GM12872 (cell line): ENCODE results near the gene RRM1.

Experiments
- TF ChIP-seq, protein P1 (sequence below): IDR thresholded peaks from 3 replicates; pipeline ENCODE4 v1.5.1; 2011; ENCODE audit warnings: low read depth, mild to moderate bottlenecking, low read length, moderate library complexity; ENCODE audit not compliant: insufficient read depth

Gene RRM1

DNA sequence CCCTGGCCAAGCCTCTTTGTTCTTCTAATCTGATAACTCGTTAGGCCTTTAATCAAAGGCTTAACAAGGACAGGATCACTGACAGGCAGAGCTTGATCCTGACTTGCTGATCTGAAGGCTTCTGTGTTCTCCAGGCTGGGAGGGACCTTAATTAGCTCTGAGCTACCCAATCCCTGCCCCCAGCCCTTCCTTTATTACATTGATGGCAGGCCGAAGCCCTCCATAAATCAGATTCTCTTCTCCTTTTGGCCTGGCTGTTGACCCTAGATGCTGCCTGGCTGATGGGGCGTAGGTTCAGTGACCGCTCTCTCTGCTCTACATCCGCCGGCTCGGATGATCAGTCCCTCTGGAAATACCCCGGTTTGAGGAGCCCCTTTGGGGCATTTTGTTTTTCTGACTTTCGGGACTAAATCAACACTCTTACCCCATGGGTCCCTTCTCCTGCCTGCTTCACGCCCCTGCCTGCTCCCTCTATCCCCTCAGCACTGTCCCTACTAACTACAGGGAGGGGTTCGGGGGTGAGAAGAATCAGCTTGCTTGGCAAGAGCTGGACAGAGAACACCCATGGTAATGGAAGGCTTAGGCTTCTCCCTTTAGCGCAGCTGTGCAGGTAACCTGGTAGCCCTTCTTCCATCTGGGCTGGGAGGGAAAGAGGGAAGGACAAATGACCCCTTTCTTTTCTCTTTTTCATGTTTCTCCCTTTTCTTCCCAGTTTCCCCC, 10.0 kb upstream of the RRM1 start:
- TF ChIP-seq, protein P1, sequence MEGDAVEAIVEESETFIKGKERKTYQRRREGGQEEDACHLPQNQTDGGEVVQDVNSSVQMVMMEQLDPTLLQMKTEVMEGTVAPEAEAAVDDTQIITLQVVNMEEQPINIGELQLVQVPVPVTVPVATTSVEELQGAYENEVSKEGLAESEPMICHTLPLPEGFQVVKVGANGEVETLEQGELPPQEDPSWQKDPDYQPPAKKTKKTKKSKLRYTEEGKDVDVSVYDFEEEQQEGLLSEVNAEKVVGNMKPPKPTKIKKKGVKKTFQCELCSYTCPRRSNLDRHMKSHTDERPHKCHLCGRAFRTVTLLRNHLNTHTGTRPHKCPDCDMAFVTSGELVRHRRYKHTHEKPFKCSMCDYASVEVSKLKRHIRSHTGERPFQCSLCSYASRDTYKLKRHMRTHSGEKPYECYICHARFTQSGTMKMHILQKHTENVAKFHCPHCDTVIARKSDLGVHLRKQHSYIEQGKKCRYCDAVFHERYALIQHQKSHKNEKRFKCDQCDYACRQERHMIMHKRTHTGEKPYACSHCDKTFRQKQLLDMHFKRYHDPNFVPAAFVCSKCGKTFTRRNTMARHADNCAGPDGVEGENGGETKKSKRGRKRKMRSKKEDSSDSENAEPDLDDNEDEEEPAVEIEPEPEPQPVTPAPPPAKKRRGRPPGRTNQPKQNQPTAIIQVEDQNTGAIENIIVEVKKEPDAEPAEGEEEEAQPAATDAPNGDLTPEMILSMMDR = no peak

DNA sequence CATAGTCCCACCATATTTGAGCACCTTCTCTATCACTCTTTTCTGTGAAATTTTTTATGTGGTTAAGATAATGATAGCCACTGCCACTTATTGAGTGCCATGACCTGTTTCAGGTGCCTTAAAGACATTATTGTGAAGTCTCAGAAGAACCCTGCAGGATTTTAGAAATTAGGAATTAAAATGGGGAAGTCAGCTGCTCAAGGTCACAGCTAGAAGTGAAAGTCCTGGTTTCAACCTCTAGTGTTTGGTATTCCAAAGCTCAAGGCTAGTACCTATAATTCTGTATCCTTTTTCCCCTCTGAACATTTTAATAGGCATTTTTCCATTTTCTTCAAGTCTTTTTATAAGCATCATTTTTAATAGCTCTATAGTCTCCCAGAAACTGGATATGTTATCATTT, 9.0 kb upstream of the RRM1 start:
- TF ChIP-seq, protein P1 = no peak

DNA sequence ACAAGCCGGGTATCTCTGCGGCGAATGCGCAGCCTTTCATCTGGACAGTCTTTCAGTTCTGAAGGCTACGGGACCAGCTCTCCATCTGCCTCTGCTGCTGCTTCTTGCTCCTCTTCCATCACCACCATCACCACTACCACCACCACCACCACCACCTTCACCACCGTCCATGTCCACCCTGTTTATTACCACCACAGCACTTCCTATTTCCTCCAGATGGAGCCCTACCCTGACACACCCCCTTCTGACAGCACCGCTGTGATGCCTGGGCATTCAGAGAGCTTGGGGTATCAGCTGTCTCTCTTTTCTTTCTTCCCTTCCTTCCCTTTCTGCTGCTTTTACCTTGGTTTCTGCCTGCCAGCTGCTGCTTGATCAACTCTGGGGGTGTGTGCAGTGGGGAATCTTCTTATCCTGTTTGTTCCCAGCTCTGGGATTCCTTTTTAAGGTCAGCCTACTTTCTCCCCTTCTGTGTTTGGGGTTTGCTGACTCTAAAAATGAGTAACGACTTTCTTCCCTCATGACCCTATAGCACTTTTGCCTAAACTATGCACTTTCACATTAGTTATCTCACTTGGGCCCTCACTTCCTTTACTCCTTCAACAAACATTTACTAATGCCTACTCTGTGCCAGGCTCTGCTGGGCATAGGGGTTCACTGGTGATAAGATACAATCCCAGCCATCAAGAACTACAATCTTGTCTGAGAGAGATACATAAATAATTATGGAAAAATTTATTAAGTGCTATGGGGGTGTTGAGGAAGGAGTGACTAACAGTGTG, 7.8 kb upstream of the RRM1 start:
- TF ChIP-seq, protein P1 = no peak

DNA sequence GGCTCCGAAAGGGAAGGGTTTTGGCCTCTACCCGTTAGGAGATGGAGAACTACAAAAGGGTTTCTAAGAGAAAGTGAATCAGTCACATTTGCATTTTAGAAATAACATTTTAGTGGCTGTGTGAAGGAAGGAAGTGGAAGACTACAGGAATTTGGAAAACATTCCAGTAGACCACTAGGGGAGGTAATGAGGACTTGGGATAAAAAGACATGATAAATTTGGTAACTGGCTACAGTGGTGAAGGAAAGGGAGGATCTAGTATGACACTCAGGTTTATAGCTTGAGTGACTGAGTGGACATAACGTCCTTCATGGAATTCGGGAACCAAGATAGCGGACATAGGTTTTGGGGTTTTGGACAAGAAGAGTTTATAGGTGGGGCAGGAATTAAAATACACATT, 7.0 kb upstream of the RRM1 start:
- TF ChIP-seq, protein P1 = no peak; the same call in 2 of the 3 replicates

DNA sequence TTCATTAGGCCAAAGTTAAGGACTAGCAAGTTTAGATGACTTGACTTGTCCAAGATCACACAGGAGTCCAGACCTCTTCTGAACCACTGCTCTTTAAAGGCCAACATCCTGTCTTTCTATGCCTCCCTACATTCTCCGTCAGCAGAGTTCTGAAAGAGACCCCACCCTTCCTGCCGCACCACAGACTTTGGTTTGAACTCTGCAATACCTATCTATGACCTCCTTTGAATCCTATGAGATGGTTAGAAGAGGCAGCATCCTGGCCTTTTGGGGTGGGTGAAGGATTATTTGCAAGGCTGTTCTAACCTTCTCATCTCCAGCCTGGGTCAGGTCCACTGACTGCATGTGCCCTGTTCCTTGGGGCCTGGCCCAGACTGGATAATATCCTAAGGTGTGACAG, 4.3 kb upstream of the RRM1 start:
- TF ChIP-seq, protein P1 = no peak

DNA sequence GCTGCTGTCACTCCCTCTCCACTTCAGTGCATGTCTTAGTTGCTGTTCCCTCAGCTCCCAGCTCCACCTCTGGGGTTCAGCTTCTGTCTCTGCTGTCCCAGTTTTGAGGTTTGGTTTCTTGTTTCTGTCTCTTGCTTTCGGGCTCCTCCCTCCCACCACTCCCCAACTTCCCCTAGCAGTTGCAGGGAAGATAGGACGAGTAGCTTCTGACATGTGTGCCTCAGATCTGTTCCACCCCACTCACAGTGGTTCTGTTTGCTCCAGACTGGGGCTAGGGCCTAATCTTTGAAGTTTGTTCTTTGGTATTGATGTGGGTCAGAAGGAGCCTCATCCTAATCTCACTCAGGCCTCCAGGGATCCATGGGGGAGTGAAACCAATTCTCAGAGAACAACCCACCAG, 2.6 kb upstream of the RRM1 start:
- TF ChIP-seq, protein P1 = no peak

DNA sequence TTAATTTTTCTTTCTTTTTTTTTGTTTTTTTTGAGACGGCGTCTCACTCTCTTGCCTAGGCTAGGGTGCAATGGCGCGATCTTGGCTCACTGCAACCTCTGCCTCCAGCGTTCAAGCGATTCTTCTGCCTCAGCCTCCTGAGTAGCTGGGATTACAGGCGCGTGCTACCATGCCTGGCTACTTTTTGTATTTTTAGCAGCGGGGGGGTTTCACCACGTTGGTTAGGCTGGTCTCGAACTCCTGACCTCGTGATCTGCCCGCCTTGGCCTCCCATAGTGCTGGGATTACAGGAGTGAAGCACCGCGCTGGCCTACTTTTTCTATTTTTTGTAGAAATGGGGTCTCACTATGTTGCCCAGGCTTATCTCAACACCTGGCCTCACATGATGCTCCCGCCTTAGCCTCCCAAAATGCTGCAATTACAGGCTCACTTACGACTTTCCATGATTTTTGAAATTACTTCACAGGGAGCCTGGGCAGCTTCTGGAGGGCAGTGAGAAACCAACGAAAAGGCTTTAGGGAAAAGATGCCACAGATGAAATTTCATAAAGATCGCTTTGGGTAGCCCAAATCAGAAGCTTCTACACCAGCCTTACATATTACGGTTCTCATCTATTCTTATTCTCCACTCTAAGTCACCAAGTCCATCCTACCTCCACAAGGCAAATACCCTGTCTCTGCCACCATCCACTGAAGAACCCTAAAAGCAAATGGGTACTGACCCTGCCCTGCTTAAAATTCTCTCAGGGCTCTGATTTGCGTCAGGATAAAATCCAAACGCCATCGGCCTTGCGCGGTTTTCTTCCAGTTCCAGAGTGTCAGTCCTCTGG, 866 bp upstream of the RRM1 start:
- TF ChIP-seq, protein P1 = no peak
